GM23248 (cell line): ENCODE results near the gene OPN1MW.
"Not testable (repeated sequence)": the region's sequence is repeated elsewhere in the genome, so short reads cannot be mapped to it uniquely, and the experiment has no call there.

Experiments
- EZH2 ChIP-seq: fragments of 200-600 bp; sonication (generic); IDR thresholded peaks from 2 replicates; pipeline ENCODE4 v1.6.1; 2018; ENCODE audit warnings: antibody characterized with exemption, mild to moderate bottlenecking; ENCODE audit not compliant: insufficient read depth, poor library complexity, severe bottlenecking
- EZH2phosphoT487 ChIP-seq: fragments of 200-600 bp; sonication (generic); IDR thresholded peaks from 2 replicates; pipeline ENCODE4 v1.6.1; 2018; ENCODE audit warnings: antibody characterized with exemption, moderate library complexity, mild to moderate bottlenecking, low read depth; ENCODE audit not compliant: insufficient read depth

DNA sequence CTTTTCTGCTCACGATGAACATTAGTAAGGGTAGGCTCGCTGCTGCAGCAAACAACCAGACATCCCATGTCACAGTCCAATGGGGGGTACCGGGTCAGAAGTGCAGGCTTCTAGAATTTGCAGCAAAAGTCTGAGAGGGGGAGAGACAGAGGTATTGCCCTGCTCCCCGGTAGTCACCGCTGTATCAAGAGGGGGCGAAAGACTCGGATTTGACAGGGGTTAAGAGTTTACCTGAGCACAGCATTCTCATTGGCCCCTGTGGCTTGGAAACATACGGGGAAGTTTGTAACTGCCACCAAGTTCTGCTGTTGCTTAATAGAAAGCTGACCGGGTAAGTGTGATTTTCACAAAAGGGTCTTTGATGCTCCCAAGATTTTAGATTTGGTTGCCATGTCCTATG is 28.7 kb downstream of the OPN1MW start:
- TF ChIP-seq EZH2phosphoT487, EZH2: not testable (repeated sequence)
